Liver (tissue), 3 donors: ENCODE measurements around the gene EIPR1.

Source experiments
- RXRA ChIP-seq, 2 donors: IDR thresholded peaks; 2 replicates each; pipeline ENCODE4 v1.6.1; 2017 to 2018; ENCODE audit warnings: antibody characterized with exemption in 2 of 2, mild to moderate bottlenecking in 1 of 2
- YY1 ChIP-seq: IDR thresholded peaks from 2 replicates; pipeline ENCODE4 v1.6.1; 2016; ENCODE audit warnings: antibody characterized with exemption, mild to moderate bottlenecking
- TF ChIP-seq, protein P1 (sequence below): fragments of 150-350 bp; IDR thresholded peaks from 2 replicates; pipeline ENCODE4 v1.5.1; 2017; ENCODE audit warnings: improper control_type of control experiment, low read depth, low read length; ENCODE audit not compliant: missing input control
- donor health status: healthy.
- donor health status: healthy.

GRCh38 chr2:3305952-3306351 lies 71.7 kb downstream of the EIPR1 start:
- TF ChIP-seq, protein P1, sequence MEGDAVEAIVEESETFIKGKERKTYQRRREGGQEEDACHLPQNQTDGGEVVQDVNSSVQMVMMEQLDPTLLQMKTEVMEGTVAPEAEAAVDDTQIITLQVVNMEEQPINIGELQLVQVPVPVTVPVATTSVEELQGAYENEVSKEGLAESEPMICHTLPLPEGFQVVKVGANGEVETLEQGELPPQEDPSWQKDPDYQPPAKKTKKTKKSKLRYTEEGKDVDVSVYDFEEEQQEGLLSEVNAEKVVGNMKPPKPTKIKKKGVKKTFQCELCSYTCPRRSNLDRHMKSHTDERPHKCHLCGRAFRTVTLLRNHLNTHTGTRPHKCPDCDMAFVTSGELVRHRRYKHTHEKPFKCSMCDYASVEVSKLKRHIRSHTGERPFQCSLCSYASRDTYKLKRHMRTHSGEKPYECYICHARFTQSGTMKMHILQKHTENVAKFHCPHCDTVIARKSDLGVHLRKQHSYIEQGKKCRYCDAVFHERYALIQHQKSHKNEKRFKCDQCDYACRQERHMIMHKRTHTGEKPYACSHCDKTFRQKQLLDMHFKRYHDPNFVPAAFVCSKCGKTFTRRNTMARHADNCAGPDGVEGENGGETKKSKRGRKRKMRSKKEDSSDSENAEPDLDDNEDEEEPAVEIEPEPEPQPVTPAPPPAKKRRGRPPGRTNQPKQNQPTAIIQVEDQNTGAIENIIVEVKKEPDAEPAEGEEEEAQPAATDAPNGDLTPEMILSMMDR, result no peak
- TF ChIP-seq YY1, result no peak
- peak in 1 of 2 donors; percentile 50 for TF ChIP-seq RXRA (IDR thresholded peaks at IDR 0.05)
